Upper lobe of left lung (tissue), 6 donors: ENCODE data around the gene FKBP8. TPM values are rescaled to one million over a fixed set of nuclear protein-coding genes. Genes with fewer than 3 reads are reported as not detected.

Source experiments
- ATAC-seq, 2 donors: fragments of 200-7000 bp; cut with Tn5 transposase; one replicate each; pipeline ENCODE4 v1.9.1; 2022; ENCODE audit warnings: mild to moderate bottlenecking in 2 of 2, moderate library complexity in 2 of 2; ENCODE audit not compliant: low FRiP score in 2 of 2
- DNase-seq, 2 donors: peaks; one replicate each; pipeline ENCODE4 v3.0.0-alpha.2; 2019 to 2020
- H3K27ac ChIP-seq, 4 donors: fragments of 200-600 bp; sonication (generic); one replicate each; pipeline ENCODE4 v1.5.1; 2016 to 2019
- H3K27me3 ChIP-seq, 4 donors: fragments of 200-600 bp; sonication (generic); one replicate each; pipeline ENCODE4 v1.5.1; 2017 to 2019
- H3K36me3 ChIP-seq, 4 donors: fragments of 200-600 bp; sonication (generic); one replicate each; pipeline ENCODE4 v1.5.1; 2016 to 2019
- H3K4me1 ChIP-seq, 4 donors: fragments of 200-600 bp; sonication (generic); one replicate each; pipeline ENCODE4 v1.5.1; 2018 to 2019
- H3K4me3 ChIP-seq, 4 donors: fragments of 200-600 bp; sonication (generic); one replicate each; pipeline ENCODE4 v1.5.1; 2017 to 2019; ENCODE audit warnings: mild to moderate bottlenecking in 2 of 4, moderate library complexity in 1 of 4
- H3K9me3 ChIP-seq, 4 donors: fragments of 200-600 bp; sonication (generic); one replicate each; pipeline ENCODE4 v1.5.1; 2018 to 2019
- CTCF ChIP-seq, 6 experiments: fragments of 450-650 bp in 4 of 6; fragments of 200-600 bp in 2 of 6; sonication (generic) in 2 of 6; IDR thresholded peaks; one replicate each; pipeline ENCODE4 v1.5.1; 2016 to 2019; ENCODE audit warnings: antibody characterized with exemption in 6 of 6
- EP300 ChIP-seq, 4 donors: sonication (generic); formaldehyde crosslinking; IDR thresholded peaks; one replicate each; pipeline ENCODE4 v1.5.1; 2017; ENCODE audit warnings: antibody characterized with exemption in 4 of 4, control low read depth in 2 of 4
- POLR2A ChIP-seq, 4 donors: fragments of 450-650 bp; IDR thresholded peaks; one replicate each; pipeline ENCODE4 v1.5.1; 2016 to 2017; ENCODE audit warnings: antibody characterized with exemption in 4 of 4, mild to moderate bottlenecking in 2 of 4
- POLR2AphosphoS5 ChIP-seq, 2 donors: sonication (generic); formaldehyde crosslinking; IDR thresholded peaks; one replicate each; pipeline ENCODE4 v1.5.1; 2017; ENCODE audit warnings: antibody characterized with exemption in 2 of 2
- WGBS, 2 donors: methylation state at CpG; one replicate each; pipeline ENCODE4 v1.1.5; 2017 to 2018; 5-methylcytosine and 5-hydroxymethylcytosine counted together
- total RNA-seq, 6 donors: library from RNA; depleted of rRNA in 4 of 6; stranded (reverse); fragments of >200 nt in 4 of 6; gene quantifications; one replicate each; pipeline versions ENCODE4 v1.1.0 to v1.2.1, GENCODE V29; 2016 to 2021
- donor health status: DM: no; HTN: no; CAD: no; lungs with moderate emphysema.
- donor health status: DM: no; HTN: yes; CAD: no; lungs with severe emphysema.

Gene FKBP8
- total RNA-seq, 6 donors from 2014 or later, result 242 to 450 (median 284) TPM

- H3K27ac ChIP-seq, result peak overlapping the region in 2 of 4 donors; percentile 65 to 87
- DNase-seq, result no peak
- WGBS, 2 donors, result 83 to 85% methylated on average over 11 of the region's 11 CpGs
These were observed 29.5 kb downstream of the FKBP8 start for GRCh38 chr19:18513868-18514267.

GRCh38 chr19:18510216-18510615 is 33.2 kb downstream of the FKBP8 start:
- no peak overlapping the region for H3K4me3 ChIP-seq
- H3K4me1 ChIP-seq, result peaks cover 55 to 73% (median 61%) of the 10 kb centered on the region in 4 donors
- no peaks in the 10 kb centered on the region for H3K9me3 ChIP-seq
- H3K27ac ChIP-seq, result peak overlapping the region in 1 of 4 donors; percentile 2
- H3K36me3 ChIP-seq, result no peaks in the 10 kb centered on the region
- ATAC-seq (no peak), DNase-seq (no peak)
- WGBS, 2 donors, result 92% methylated on average over 8 of the region's 8 CpGs
- no peaks in the 10 kb centered on the region for H3K27me3 ChIP-seq
- TF ChIP-seq EP300 (IDR thresholded peaks at IDR 0.05) (no peak), POLR2AphosphoS5 (IDR thresholded peaks at IDR 0.05) (no peak), POLR2A (IDR thresholded peaks at IDR 0.05) (no peak), CTCF (IDR thresholded peaks at IDR 0.05) (no peak)

More at GRCh38 chr19:18513868-18514267, 29.5 kb downstream of the FKBP8 start:
- no peak for ATAC-seq
- H3K4me1 ChIP-seq, result peaks cover 38 to 68% (median 44%) of the 10 kb centered on the region in 4 donors
- TF ChIP-seq POLR2A (IDR thresholded peaks at IDR 0.05) (no peak), POLR2AphosphoS5 (IDR thresholded peaks at IDR 0.05) (no peak), CTCF (IDR thresholded peaks at IDR 0.05) (no peak), EP300 (IDR thresholded peaks at IDR 0.05) (no peak)
- no peaks in the 10 kb centered on the region for H3K9me3 ChIP-seq
- no peak overlapping the region for H3K4me3 ChIP-seq
- H3K36me3 ChIP-seq, result no peaks in the 10 kb centered on the region
- H3K27me3 ChIP-seq, result no peaks in the 10 kb centered on the region

GRCh38 chr19:18508585-18508984 is 34.8 kb downstream of the FKBP8 start:
- DNase-seq (no peak), ATAC-seq (no peak)
- H3K9me3 ChIP-seq, result no peaks in the 10 kb centered on the region
- H3K4me3 ChIP-seq, result no peak overlapping the region
- no peaks in the 10 kb centered on the region for H3K27me3 ChIP-seq
- WGBS, 2 donors, result 86 to 92% methylated on average over 3 to 7 of the region's 7 CpGs
- peaks cover 56 to 73% (median 62%) of the 10 kb centered on the region in 4 donors for H3K4me1 ChIP-seq
- H3K36me3 ChIP-seq, result no peaks in the 10 kb centered on the region
- H3K27ac ChIP-seq, result peak overlapping the region in 3 of 4 donors; percentile 33 to 80 (median 79)
- no peak for TF ChIP-seq CTCF (IDR thresholded peaks at IDR 0.05)
- no peak for TF ChIP-seq POLR2AphosphoS5 (IDR thresholded peaks at IDR 0.05)
- no peak for TF ChIP-seq POLR2A (IDR thresholded peaks at IDR 0.05)
- TF ChIP-seq EP300 (IDR thresholded peaks at IDR 0.05), result no peak

- Histone ChIP-seq H3K9me3 (no peaks in the 10 kb centered on the region), H3K27me3 (no peaks in the 10 kb centered on the region), H3K27ac (peak overlapping the region; percentile 33 to 80 (median 78)), H3K36me3 (no peaks in the 10 kb centered on the region), H3K4me3 (no peak overlapping the region), H3K4me1 (peaks cover 59 to 77% (median 65%) of the 10 kb centered on the region in 4 donors)
- no peak for TF ChIP-seq EP300 (IDR thresholded peaks at IDR 0.05)
- TF ChIP-seq CTCF (IDR thresholded peaks at IDR 0.05), result no peak
- DNase-seq (no peak), ATAC-seq (no peak)
- 75 to 78% methylated on average over 7 to 11 of the region's 11 CpGs for WGBS, 2 donors
These were observed 35.5 kb downstream of the FKBP8 start for GRCh38 chr19:18507727-18508440.
